ENCODE results near the gene MTARC2.

DNA sequence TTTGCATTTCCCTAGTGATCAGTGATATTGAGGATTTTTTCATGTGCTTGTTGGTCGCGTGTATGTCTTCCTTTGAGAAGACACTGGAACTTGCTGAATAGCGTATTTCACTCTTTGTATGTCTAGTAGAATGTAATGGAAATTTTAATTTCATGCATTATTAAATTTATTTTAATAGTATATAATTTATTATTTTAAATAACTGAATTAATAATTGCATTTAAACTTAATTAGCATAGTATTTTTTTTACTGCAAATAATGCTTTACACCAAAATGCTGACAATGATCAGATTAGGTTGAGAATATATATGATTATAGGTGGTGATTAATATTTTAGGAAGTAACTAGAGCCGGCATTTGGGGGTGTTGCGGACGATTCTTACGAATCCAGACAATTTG lies 28.1 kb downstream of the MTARC2 start:
- TF ChIP-seq, protein P1, sequence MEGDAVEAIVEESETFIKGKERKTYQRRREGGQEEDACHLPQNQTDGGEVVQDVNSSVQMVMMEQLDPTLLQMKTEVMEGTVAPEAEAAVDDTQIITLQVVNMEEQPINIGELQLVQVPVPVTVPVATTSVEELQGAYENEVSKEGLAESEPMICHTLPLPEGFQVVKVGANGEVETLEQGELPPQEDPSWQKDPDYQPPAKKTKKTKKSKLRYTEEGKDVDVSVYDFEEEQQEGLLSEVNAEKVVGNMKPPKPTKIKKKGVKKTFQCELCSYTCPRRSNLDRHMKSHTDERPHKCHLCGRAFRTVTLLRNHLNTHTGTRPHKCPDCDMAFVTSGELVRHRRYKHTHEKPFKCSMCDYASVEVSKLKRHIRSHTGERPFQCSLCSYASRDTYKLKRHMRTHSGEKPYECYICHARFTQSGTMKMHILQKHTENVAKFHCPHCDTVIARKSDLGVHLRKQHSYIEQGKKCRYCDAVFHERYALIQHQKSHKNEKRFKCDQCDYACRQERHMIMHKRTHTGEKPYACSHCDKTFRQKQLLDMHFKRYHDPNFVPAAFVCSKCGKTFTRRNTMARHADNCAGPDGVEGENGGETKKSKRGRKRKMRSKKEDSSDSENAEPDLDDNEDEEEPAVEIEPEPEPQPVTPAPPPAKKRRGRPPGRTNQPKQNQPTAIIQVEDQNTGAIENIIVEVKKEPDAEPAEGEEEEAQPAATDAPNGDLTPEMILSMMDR (IDR thresholded peaks at IDR 0.05), result no peak
- TF ChIP-seq POLR2A (IDR thresholded peaks at IDR 0.05), result no peak

All from right lobe of liver (tissue), 4 donors.